Cardiac fibroblast (primary cell): Measurements from ENCODE around the gene EPB41L2.

Experiments used
- DNase-seq, 2 donors: peaks; one replicate each; pipeline versions ENCODE4 v3.0.0 to v3.0.0-alpha.2; 2010; ENCODE audit warnings: low read depth in 2 of 2
- H3K4me3 ChIP-seq, 2 donors: replicated peaks in 1 of 2; 1 replicate in 1 of 2; 2 replicates in 1 of 2; pipeline ENCODE4 v1.5.1; 2011; ENCODE audit warnings: low read depth in 2 of 2, low read length in 2 of 2, mild to moderate bottlenecking in 2 of 2, moderate library complexity in 1 of 2
- CTCF ChIP-seq: IDR thresholded peaks from one replicate; pipeline ENCODE4 v1.5.1; 2011; ENCODE audit warnings: low read depth, mild to moderate bottlenecking, low read length, inconsistent platforms

Gene EPB41L2

GRCh38 chr6:130841128-130841728 lies 221.8 kb downstream of the EPB41L2 start:
- DNase-seq, result no peak
- no peak for TF ChIP-seq CTCF
- H3K4me3 ChIP-seq, result no peak overlapping the region

GRCh38 chr6:130840050-130840449 lies 223.0 kb downstream of the EPB41L2 start:
- DNase-seq, result no peak
- H3K4me3 ChIP-seq, result no peak overlapping the region
- no peak for TF ChIP-seq CTCF

GRCh38 chr6:130839379-130839778 lies 223.7 kb downstream of the EPB41L2 start:
- no peak for TF ChIP-seq CTCF
- DNase-seq, result no peak
- H3K4me3 ChIP-seq, result no peak overlapping the region

- DNase-seq, result no peak
- TF ChIP-seq CTCF, result no peak
- no peak overlapping the region for H3K4me3 ChIP-seq
Measured at GRCh38 chr6:130838951-130839350, 224.1 kb downstream of the EPB41L2 start.

- TF ChIP-seq CTCF, result no peak
- no peak for DNase-seq
- no peak overlapping the region for H3K4me3 ChIP-seq
Measured at GRCh38 chr6:130838250-130838860, 224.7 kb downstream of the EPB41L2 start.

- TF ChIP-seq CTCF, result no peak
- H3K4me3 ChIP-seq, result no peak overlapping the region
- no peak for DNase-seq
Measured at GRCh38 chr6:130837067-130837466, 226.0 kb downstream of the EPB41L2 start.
